GM23338 (cell line): ENCODE results near the gene HRAS. TPM values are rescaled to one million over a fixed set of nuclear protein-coding genes. Genes with fewer than 3 reads are reported as not detected.

Source experiments
- ATAC-seq: fragments of 200-7000 bp; cut with Tn5 transposase; 3 replicates; pipeline ENCODE4 v1.9.1; 2020
- DNase-seq: peaks from one replicate; pipeline ENCODE4 v3.0.0-alpha.2; 2015; ENCODE audit warnings: low spot score
- H2AFZ ChIP-seq: fragments of 200-600 bp; sonication (generic); 2 replicates; pipeline ENCODE4 v1.8.0; 2016; ENCODE audit warnings: antibody characterized with exemption, mild to moderate bottlenecking, moderate library complexity
- H3F3A ChIP-seq: fragments of 200-600 bp; sonication (generic); replicated peaks from 2 replicates; pipeline ENCODE4 v1.8.0; 2017; ENCODE audit warnings: antibody characterized with exemption, mixed run types, low read depth
- H3K27ac ChIP-seq: fragments of 200-600 bp; sonication (generic); 2 replicates; pipeline ENCODE4 v1.6.1; 2016; ENCODE audit warnings: low read depth
- H3K27me3 ChIP-seq: fragments of 200-600 bp; sonication (generic); 2 replicates; pipeline ENCODE4 v1.8.0; 2016; ENCODE audit warnings: mild to moderate bottlenecking, mixed run types, moderate library complexity; ENCODE audit not compliant: insufficient read depth
- H3K36me3 ChIP-seq: fragments of 200-600 bp; sonication (generic); 2 replicates; pipeline ENCODE4 v1.8.0; 2016; ENCODE audit warnings: mild to moderate bottlenecking; ENCODE audit not compliant: insufficient read depth
- H3K4me1 ChIP-seq: fragments of 200-600 bp; sonication (generic); 2 replicates; pipeline ENCODE4 v1.8.0; 2016; ENCODE audit warnings: mild to moderate bottlenecking, moderate library complexity; ENCODE audit not compliant: insufficient read depth
- H3K4me2 ChIP-seq: fragments of 200-600 bp; sonication (generic); 2 replicates; pipeline ENCODE4 v1.7.1; 2017; ENCODE audit warnings: mixed run types
- H3K4me3 ChIP-seq: fragments of 200-600 bp; sonication (generic); 2 replicates; pipeline ENCODE4 v1.6.1; 2016; ENCODE audit warnings: mixed run types
- H3K79me2 ChIP-seq: fragments of 200-600 bp; sonication (generic); replicated peaks from 2 replicates; pipeline ENCODE4 v1.8.0; 2017; ENCODE audit warnings: mild to moderate bottlenecking; ENCODE audit not compliant: insufficient read depth
- H3K9me2 ChIP-seq: fragments of 200-600 bp; sonication (generic); 2 replicates; pipeline ENCODE4 v1.8.0; 2017; ENCODE audit not compliant: insufficient read depth
- H4K20me1 ChIP-seq: fragments of 200-600 bp; sonication (generic); replicated peaks from 2 replicates; pipeline ENCODE4 v1.8.0; 2017; ENCODE audit warnings: mild to moderate bottlenecking; ENCODE audit not compliant: insufficient read depth
- H3K27ac Mint-ChIP-seq: 2 replicates; pipeline ENCODE4 v1.8.0; 2020; ENCODE audit warnings: inconsistent platforms, mild to moderate bottlenecking, moderate library complexity, mixed read lengths
- H3K27me3 Mint-ChIP-seq: 3 replicates; pipeline ENCODE4 v1.8.0; 2022; ENCODE audit warnings: low read depth, mild to moderate bottlenecking, moderate library complexity, mixed read lengths, inconsistent platforms; ENCODE audit not compliant: insufficient read depth, poor library complexity
- H3K36me3 Mint-ChIP-seq: 3 replicates; pipeline ENCODE4 v1.8.0; 2021; ENCODE audit warnings: low read depth, mild to moderate bottlenecking, inconsistent platforms, moderate library complexity, mixed read lengths
- H3K4me1 Mint-ChIP-seq: 3 replicates; pipeline ENCODE4 v1.8.0; 2020; ENCODE audit warnings: mild to moderate bottlenecking, inconsistent platforms, mixed read lengths
- H3K4me3 Mint-ChIP-seq: 3 replicates; pipeline ENCODE4 v1.8.0; 2021; ENCODE audit warnings: moderate library complexity, mild to moderate bottlenecking, inconsistent platforms, mixed read lengths
- H3K9me3 Mint-ChIP-seq: 3 replicates; pipeline ENCODE4 v1.8.0; 2020; ENCODE audit warnings: moderate library complexity, mild to moderate bottlenecking, inconsistent platforms, mixed read lengths
- CREB1 ChIP-seq: fragments of 250-450 bp; sonication (Bioruptor Pico); IDR thresholded peaks from 2 replicates; pipeline ENCODE4 v1.5.0; 2020; ENCODE audit warnings: low read depth, mild to moderate bottlenecking, moderate library complexity
- ETS1 ChIP-seq: IDR thresholded peaks from 2 replicates; pipeline ENCODE4 v1.6.1; 2016; ENCODE audit warnings: antibody characterized with exemption
- EZH2 ChIP-seq: fragments of 200-600 bp; sonication (generic); IDR thresholded peaks from one replicate; pipeline ENCODE4 v1.8.0; 2017; ENCODE audit warnings: antibody characterized with exemption, mild to moderate bottlenecking, low read depth; ENCODE audit not compliant: unreplicated experiment
- ZNF114 ChIP-seq: fragments of 250-450 bp; sonication (Bioruptor Pico); IDR thresholded peaks from 2 replicates; pipeline ENCODE4 v1.5.0; 2020; ENCODE audit warnings: mild to moderate bottlenecking, moderate library complexity
- polyA plus RNA-seq: library from polyadenylated mRNA; unstranded; fragments of >200 nt; fragmentation: Nextera tagmentation; extraction: Ambion mirVana; gene quantifications from 2 replicates; pipeline ENCODE4 v1.2.1, GENCODE V29; 2016
- total RNA-seq: library from RNA; depleted of rRNA; stranded (reverse); fragments of >200 nt; shearing (Covaris generic); gene quantifications from 2 replicates; pipeline ENCODE4 v1.2.3, GENCODE V29; 2014
- TF ChIP-seq, protein P1 (sequence below), 2 experiments: fragments of 200-600 bp in 1 of 2; sonication (generic) in 1 of 2; conservative IDR thresholded peaks; 2 replicates each; pipeline versions ENCODE4 v1.5.1 to v1.6.1; 2016 to 2017; ENCODE audit warnings: antibody characterized with exemption in 2 of 2, low read depth in 2 of 2, mild to moderate bottlenecking in 2 of 2, moderate library complexity in 1 of 2

HRAS gene
- total and polyA plus RNA-seq, 2 experiments from 2014 or later: 37.9 to 48.7 TPM

GRCh38 chr11:530960-531831 is 4.2 kb downstream of the HRAS start (continued):
- TF ChIP-seq ETS1: no peak
- TF ChIP-seq ZNF114 (CRISPR knock-in tag): no peak

- H3K27me3 Mint-ChIP-seq: peaks cover 11% of the 10 kb centered on the region
- Histone ChIP-seq H3K27ac (no peak overlapping the region), H3K27me3 (no peaks in the 10 kb centered on the region), H3K9me2 (no peaks in the 10 kb centered on the region), H4K20me1 (0 out of 2 replicates have a peak, but pooled peaks cover 2% of the 10 kb centered on the region), H3F3A (no peaks in the 10 kb centered on the region), H3K4me1 (no peaks in the 10 kb centered on the region), H2AFZ (no peak overlapping the region), H3K36me3 (no peaks in the 10 kb centered on the region), H3K4me2 (no peak overlapping the region), H3K79me2 (no peaks in the 10 kb centered on the region; the same call in 1 of the 2 replicates), H3K4me3 (no peak overlapping the region)
- DNase-seq: no peak
- no peak overlapping the region for H3K27ac Mint-ChIP-seq
- H3K36me3 Mint-ChIP-seq: peaks cover 8% of the 10 kb centered on the region; the same call in 2 of the 3 replicates
- H3K4me1 Mint-ChIP-seq: no peaks in the 10 kb centered on the region
- no peak overlapping the region for H3K4me3 Mint-ChIP-seq
- TF ChIP-seq, protein P1, sequence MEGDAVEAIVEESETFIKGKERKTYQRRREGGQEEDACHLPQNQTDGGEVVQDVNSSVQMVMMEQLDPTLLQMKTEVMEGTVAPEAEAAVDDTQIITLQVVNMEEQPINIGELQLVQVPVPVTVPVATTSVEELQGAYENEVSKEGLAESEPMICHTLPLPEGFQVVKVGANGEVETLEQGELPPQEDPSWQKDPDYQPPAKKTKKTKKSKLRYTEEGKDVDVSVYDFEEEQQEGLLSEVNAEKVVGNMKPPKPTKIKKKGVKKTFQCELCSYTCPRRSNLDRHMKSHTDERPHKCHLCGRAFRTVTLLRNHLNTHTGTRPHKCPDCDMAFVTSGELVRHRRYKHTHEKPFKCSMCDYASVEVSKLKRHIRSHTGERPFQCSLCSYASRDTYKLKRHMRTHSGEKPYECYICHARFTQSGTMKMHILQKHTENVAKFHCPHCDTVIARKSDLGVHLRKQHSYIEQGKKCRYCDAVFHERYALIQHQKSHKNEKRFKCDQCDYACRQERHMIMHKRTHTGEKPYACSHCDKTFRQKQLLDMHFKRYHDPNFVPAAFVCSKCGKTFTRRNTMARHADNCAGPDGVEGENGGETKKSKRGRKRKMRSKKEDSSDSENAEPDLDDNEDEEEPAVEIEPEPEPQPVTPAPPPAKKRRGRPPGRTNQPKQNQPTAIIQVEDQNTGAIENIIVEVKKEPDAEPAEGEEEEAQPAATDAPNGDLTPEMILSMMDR (conservative IDR thresholded peaks at IDR 0.05; ENCODE audit: low read depth in 2 of 2): 0 out of 4 replicates have a peak, but pooled peaks of 1 of the 2 experiments have one; percentile 11
- TF ChIP-seq CREB1 (CRISPR knock-in tag): no peak
- no peaks in the 10 kb centered on the region for H3K9me3 Mint-ChIP-seq
- ATAC-seq: no peak; the same call in 2 of the 3 replicates
Measured at GRCh38 chr11:529728-530411, 5.5 kb downstream of the HRAS start.

- Histone ChIP-seq H3K27ac (no peak overlapping the region), H3K36me3 (no peaks in the 10 kb centered on the region), H3K4me3 (no peak overlapping the region), H4K20me1 (no peaks in the 10 kb centered on the region), H3K4me2 (no peak overlapping the region), H3K9me2 (0 out of 2 replicates have a peak, but pooled peaks cover 3% of the 10 kb centered on the region), H2AFZ (no peak overlapping the region), H3F3A (no peaks in the 10 kb centered on the region), H3K79me2 (no peaks in the 10 kb centered on the region), H3K4me1 (no peaks in the 10 kb centered on the region), H3K27me3 (no peaks in the 10 kb centered on the region)
- peaks cover 3% of the 10 kb centered on the region; the same call in 2 of the 3 replicates for H3K9me3 Mint-ChIP-seq
- DNase-seq: no peak
- H3K36me3 Mint-ChIP-seq: peaks cover 10% of the 10 kb centered on the region
- H3K27me3 Mint-ChIP-seq: peaks cover 11% of the 10 kb centered on the region
- no peaks in the 10 kb centered on the region for H3K4me1 Mint-ChIP-seq
- no peak for ATAC-seq
- no peak overlapping the region for H3K4me3 Mint-ChIP-seq
- H3K27ac Mint-ChIP-seq: no peak overlapping the region
- TF ChIP-seq EZH2: no peak
- TF ChIP-seq, protein P1 (conservative IDR thresholded peaks at IDR 0.05; ENCODE audit: low read depth in 2 of 2): no peak
Measured at GRCh38 chr11:528815-529727, 6.3 kb downstream of the HRAS start.
